ENCODE measurements around the gene GALM. TPM values are rescaled to one million over a fixed set of nuclear protein-coding genes. Genes with fewer than 3 reads are reported as not detected.
A peak's percentile ranks its signal among the peaks of the same experiment; 100 is the strongest.

The GALM gene
- 2.9 and 3.8 TPM in 2 replicates for total RNA-seq
- long read RNA-seq, transcript GALM-201 (7 exons, 2,484 nt) = major isoform, 32 of 34 reads
- long read RNA-seq, partial matches to known transcripts = 0 of 34 reads
- long read RNA-seq, other reads (novel, unspliced or antisense) = 2 of 34 reads

- no peak for DNase-seq (ENCODE audit: extremely low spot score, unreplicated experiment)
- H3K4me1 Mint-ChIP-seq (ENCODE audit: unreplicated experiment) = peaks cover 20% of the 10 kb centered on the region
- no peaks in the 10 kb centered on the region for H3K36me3 Mint-ChIP-seq (ENCODE audit: unreplicated experiment)
- H3K9me3 Mint-ChIP-seq (ENCODE audit: unreplicated experiment) = no peaks in the 10 kb centered on the region
- H3K27me3 Mint-ChIP-seq (ENCODE audit: unreplicated experiment) = no peaks in the 10 kb centered on the region
- peak within 1 kb of the TSS; percentile 93 for H3K27ac Mint-ChIP-seq (ENCODE audit: unreplicated experiment)
- no peak for TF ChIP-seq CTCF (IDR thresholded peaks at IDR 0.05)
- H3K4me3 Mint-ChIP-seq (ENCODE audit: unreplicated experiment) = peak within 1 kb of the TSS; percentile 76
These were observed at the start of gene GALM for GRCh38 chr2:38665854-38666555. Gene GALM (plus strand): TSS chr2:38666114. CDS start chr2:38666162, 48 bp downstream.

GRCh38 chr2:38617301-38617700 is 48.6 kb upstream of the GALM start:
- no peaks in the 10 kb centered on the region for H3K36me3 Mint-ChIP-seq (ENCODE audit: unreplicated experiment)
- H3K27ac Mint-ChIP-seq (ENCODE audit: unreplicated experiment) = peak overlapping the region; percentile 8
- no peaks in the 10 kb centered on the region for H3K9me3 Mint-ChIP-seq (ENCODE audit: unreplicated experiment)
- no peak overlapping the region for H3K4me3 Mint-ChIP-seq (ENCODE audit: unreplicated experiment)
- peaks cover 16% of the 10 kb centered on the region for H3K4me1 Mint-ChIP-seq (ENCODE audit: unreplicated experiment)
- peaks cover 9% of the 10 kb centered on the region for H3K27me3 Mint-ChIP-seq (ENCODE audit: unreplicated experiment)
- no peak for DNase-seq (ENCODE audit: extremely low spot score, unreplicated experiment)
- TF ChIP-seq CTCF (IDR thresholded peaks at IDR 0.05) = no peak

GRCh38 chr2:38619458-38620164 is 46.3 kb upstream of the GALM start:
- Mint-ChIP-seq H3K4me3 (ENCODE audit: unreplicated experiment) (no peak overlapping the region), H3K36me3 (ENCODE audit: unreplicated experiment) (no peaks in the 10 kb centered on the region), H3K27me3 (ENCODE audit: unreplicated experiment) (peaks cover 9% of the 10 kb centered on the region), H3K27ac (ENCODE audit: unreplicated experiment) (peak overlapping the region; percentile 87), H3K4me1 (ENCODE audit: unreplicated experiment) (peaks cover 16% of the 10 kb centered on the region), H3K9me3 (ENCODE audit: unreplicated experiment) (no peaks in the 10 kb centered on the region)
- no peak for DNase-seq (ENCODE audit: extremely low spot score, unreplicated experiment)
- no peak for TF ChIP-seq CTCF (IDR thresholded peaks at IDR 0.05)

GRCh38 chr2:38620282-38620977 is 45.5 kb upstream of the GALM start:
- Mint-ChIP-seq H3K27ac (ENCODE audit: unreplicated experiment) (peak overlapping the region; percentile 87), H3K36me3 (ENCODE audit: unreplicated experiment) (no peaks in the 10 kb centered on the region), H3K4me3 (ENCODE audit: unreplicated experiment) (no peak overlapping the region), H3K9me3 (ENCODE audit: unreplicated experiment) (no peaks in the 10 kb centered on the region), H3K27me3 (ENCODE audit: unreplicated experiment) (peaks cover 9% of the 10 kb centered on the region), H3K4me1 (ENCODE audit: unreplicated experiment) (peaks cover 16% of the 10 kb centered on the region)
- no peak for DNase-seq (ENCODE audit: extremely low spot score, unreplicated experiment)
- no peak for TF ChIP-seq CTCF (IDR thresholded peaks at IDR 0.05)

Measured in osteocyte (in vitro differentiated cells).